Loucy (cell line): ENCODE results near the gene NFKBIZ.
"Not testable (repeated sequence)": the region's sequence is repeated elsewhere in the genome, so short reads cannot be mapped to it uniquely, and the experiment has no call there.

Experiments
- H2AFZ ChIP-seq: fragments of 200-600 bp; sonication (generic); 2 replicates; pipeline ENCODE4 v1.6.0; 2016; ENCODE audit warnings: antibody characterized with exemption, mild to moderate bottlenecking, low read length, moderate library complexity
- H3F3A ChIP-seq: fragments of 200-600 bp; 2 replicates; pipeline ENCODE4 v1.6.0; 2016; ENCODE audit warnings: antibody characterized with exemption, low read depth, mild to moderate bottlenecking
- H3K27me3 ChIP-seq: fragments of 200-600 bp; sonication (generic); 2 replicates; pipeline ENCODE4 v1.6.1; 2014; ENCODE audit warnings: low read length, mild to moderate bottlenecking; ENCODE audit not compliant: insufficient read depth, poor library complexity, severe bottlenecking
- H3K36me3 ChIP-seq: fragments of 200-600 bp; sonication (generic); 2 replicates; pipeline ENCODE4 v1.6.1; 2016; ENCODE audit warnings: low read length; ENCODE audit not compliant: insufficient read depth
- H3K4me1 ChIP-seq: fragments of 200-600 bp; sonication (generic); 2 replicates; pipeline ENCODE4 v1.5.1; 2014; ENCODE audit warnings: low read length, mild to moderate bottlenecking; ENCODE audit not compliant: insufficient read depth, poor library complexity, severe bottlenecking
- H3K4me2 ChIP-seq: fragments of 200-600 bp; sonication (generic); 2 replicates; pipeline ENCODE4 v1.6.0; 2014; ENCODE audit warnings: antibody characterized with exemption, low read length, low read depth, mild to moderate bottlenecking; ENCODE audit not compliant: poor library complexity, severe bottlenecking
- H3K4me3 ChIP-seq: fragments of 200-600 bp; sonication (generic); 2 replicates; pipeline ENCODE4 v1.5.1; 2014; ENCODE audit warnings: low read length, mild to moderate bottlenecking, mixed read lengths; ENCODE audit not compliant: poor library complexity, severe bottlenecking
- H3K79me2 ChIP-seq: fragments of 200-600 bp; sonication (generic); 2 replicates; pipeline ENCODE4 v1.6.1; 2014; ENCODE audit warnings: low read length; ENCODE audit not compliant: insufficient read depth
- H3K9ac ChIP-seq: fragments of 200-600 bp; sonication (generic); 2 replicates; pipeline ENCODE4 v1.6.0; 2014; ENCODE audit warnings: mild to moderate bottlenecking, low read depth, low read length, moderate library complexity; ENCODE audit not compliant: poor library complexity, severe bottlenecking
- H3K9me2 ChIP-seq: fragments of 200-600 bp; sonication (generic); replicated peaks from 2 replicates; pipeline ENCODE4 v1.6.1; 2016; ENCODE audit warnings: low read depth, low read length, mixed read lengths
- H3K9me3 ChIP-seq: fragments of 200-600 bp; sonication (generic); 2 replicates; pipeline ENCODE4 v1.6.1; 2014; ENCODE audit warnings: mild to moderate bottlenecking, antibody characterized with exemption, low read length, low read depth; ENCODE audit not compliant: insufficient read depth
- H4K20me1 ChIP-seq: fragments of 200-600 bp; sonication (generic); 2 replicates; pipeline ENCODE4 v1.6.0; 2014; ENCODE audit warnings: antibody characterized with exemption, low read length, mild to moderate bottlenecking; ENCODE audit not compliant: insufficient read depth, poor library complexity, severe bottlenecking
- EZH2phosphoT487 ChIP-seq: fragments of 200-600 bp; IDR thresholded peaks from 2 replicates; pipeline ENCODE4 v1.6.1; 2018; ENCODE audit warnings: antibody characterized with exemption, mild to moderate bottlenecking, moderate library complexity, borderline replicate concordance
- TF ChIP-seq, protein P1 (sequence below): fragments of 200-600 bp; sonication (generic); conservative IDR thresholded peaks from 2 replicates; pipeline ENCODE4 v1.5.1; 2014; ENCODE audit warnings: mild to moderate bottlenecking, antibody characterized with exemption, low read length

Gene NFKBIZ

DNA sequence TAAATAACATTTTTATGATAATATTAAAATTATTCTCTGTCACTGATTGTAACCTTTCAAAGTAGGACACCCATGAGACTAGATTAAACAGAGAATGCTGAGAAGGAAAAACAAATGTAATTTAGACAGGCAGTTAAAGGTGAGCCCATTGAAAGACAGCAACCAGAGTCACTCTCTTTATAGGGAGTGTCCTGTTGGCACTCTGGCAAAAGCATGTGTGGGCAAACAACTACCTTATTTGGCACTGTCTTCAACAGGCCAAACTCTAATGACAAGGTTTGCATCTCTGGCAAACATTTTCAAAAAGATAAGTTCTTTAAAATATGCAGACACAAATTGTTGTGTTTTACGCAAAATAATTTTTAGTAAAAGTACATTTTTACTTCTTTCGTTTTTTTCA lies 29.8 kb downstream of the NFKBIZ start:
- Histone ChIP-seq H3K4me1 (peaks cover 9% of the 10 kb centered on the region), H3K4me2 (no peak overlapping the region), H3K79me2 (no peaks in the 10 kb centered on the region), H3F3A (no peaks in the 10 kb centered on the region), H3K27me3 (no peaks in the 10 kb centered on the region), H4K20me1 (no peaks in the 10 kb centered on the region), H3K36me3 (no peaks in the 10 kb centered on the region), H2AFZ (no peak overlapping the region), H3K9ac (no peak overlapping the region), H3K9me3 (no peaks in the 10 kb centered on the region), H3K4me3 (no peak overlapping the region), H3K9me2 (no peaks in the 10 kb centered on the region)
- TF ChIP-seq, protein P1, sequence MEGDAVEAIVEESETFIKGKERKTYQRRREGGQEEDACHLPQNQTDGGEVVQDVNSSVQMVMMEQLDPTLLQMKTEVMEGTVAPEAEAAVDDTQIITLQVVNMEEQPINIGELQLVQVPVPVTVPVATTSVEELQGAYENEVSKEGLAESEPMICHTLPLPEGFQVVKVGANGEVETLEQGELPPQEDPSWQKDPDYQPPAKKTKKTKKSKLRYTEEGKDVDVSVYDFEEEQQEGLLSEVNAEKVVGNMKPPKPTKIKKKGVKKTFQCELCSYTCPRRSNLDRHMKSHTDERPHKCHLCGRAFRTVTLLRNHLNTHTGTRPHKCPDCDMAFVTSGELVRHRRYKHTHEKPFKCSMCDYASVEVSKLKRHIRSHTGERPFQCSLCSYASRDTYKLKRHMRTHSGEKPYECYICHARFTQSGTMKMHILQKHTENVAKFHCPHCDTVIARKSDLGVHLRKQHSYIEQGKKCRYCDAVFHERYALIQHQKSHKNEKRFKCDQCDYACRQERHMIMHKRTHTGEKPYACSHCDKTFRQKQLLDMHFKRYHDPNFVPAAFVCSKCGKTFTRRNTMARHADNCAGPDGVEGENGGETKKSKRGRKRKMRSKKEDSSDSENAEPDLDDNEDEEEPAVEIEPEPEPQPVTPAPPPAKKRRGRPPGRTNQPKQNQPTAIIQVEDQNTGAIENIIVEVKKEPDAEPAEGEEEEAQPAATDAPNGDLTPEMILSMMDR = no peak
- TF ChIP-seq EZH2phosphoT487 = no peak

DNA sequence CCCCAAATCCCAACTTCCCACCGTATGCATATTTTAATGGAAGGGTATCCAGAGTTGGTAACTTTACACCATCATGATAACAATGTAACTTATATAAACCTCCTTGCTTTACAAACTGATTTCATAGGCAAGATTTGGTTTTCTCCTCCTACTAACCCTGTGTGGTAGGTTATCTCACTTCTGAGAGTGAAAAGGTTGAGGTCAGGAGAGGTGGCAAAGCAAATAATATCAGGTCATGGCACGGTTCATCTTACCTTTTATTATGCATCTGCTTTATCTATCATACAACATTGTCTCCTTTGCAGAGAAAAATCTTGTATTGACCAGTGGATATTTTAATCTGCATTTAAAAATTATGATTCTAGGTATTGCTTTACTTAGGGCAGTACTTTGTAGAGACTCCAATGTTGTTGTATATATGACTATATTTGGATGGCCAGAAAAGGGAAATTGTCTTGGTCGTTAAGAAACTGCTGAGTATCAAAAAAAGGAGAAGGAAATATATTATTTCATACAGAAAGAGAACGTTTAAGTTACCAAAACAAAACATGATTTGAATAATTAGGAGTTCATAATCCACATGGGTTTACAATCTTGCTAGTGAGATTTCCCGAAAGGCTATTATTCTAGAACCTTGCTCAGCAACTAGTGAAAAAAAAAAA lies 30.4 kb downstream of the NFKBIZ start:
- H3K9me3 ChIP-seq = no peaks in the 10 kb centered on the region
- no peaks in the 10 kb centered on the region for H3F3A ChIP-seq
- no peaks in the 10 kb centered on the region for H3K9me2 ChIP-seq
- peaks cover 9% of the 10 kb centered on the region for H3K4me1 ChIP-seq
- no peak for TF ChIP-seq EZH2phosphoT487
- TF ChIP-seq, protein P1 = no peak
- no peaks in the 10 kb centered on the region for H3K27me3 ChIP-seq
- H3K79me2 ChIP-seq = no peaks in the 10 kb centered on the region
- H3K4me2 ChIP-seq = no peak overlapping the region
- H3K4me3 ChIP-seq = no peak overlapping the region
- H4K20me1 ChIP-seq = no peaks in the 10 kb centered on the region
- H3K36me3 ChIP-seq = no peaks in the 10 kb centered on the region
- H2AFZ ChIP-seq = no peak overlapping the region
- H3K9ac ChIP-seq = no peak overlapping the region

DNA sequence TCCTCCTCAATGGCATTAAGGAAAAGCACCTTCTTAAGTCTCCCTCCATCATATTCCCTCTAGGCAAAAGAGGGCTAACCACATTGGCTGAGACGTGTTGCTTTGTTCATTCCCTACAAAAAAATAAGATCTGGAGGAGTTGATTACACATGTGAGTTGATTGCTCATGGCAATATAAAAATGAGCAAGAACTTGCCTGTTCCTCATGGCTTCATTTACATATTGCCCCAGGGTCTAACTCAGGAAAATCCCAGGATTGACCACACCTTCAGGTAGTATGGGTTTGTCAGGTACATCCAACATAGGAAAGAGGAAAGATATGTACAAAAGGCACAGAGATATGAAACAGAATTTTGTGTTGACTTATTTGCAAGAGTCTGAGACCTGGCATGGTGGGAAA lies 35.5 kb downstream of the NFKBIZ start:
- Histone ChIP-seq H3K4me1 (peaks cover 23% of the 10 kb centered on the region), H4K20me1 (no peaks in the 10 kb centered on the region), H3K79me2 (no peaks in the 10 kb centered on the region), H3K9me3 (no peaks in the 10 kb centered on the region), H3K9me2 (no peaks in the 10 kb centered on the region), H3K36me3 (no peaks in the 10 kb centered on the region), H3K4me3 (no peak overlapping the region), H3F3A (peaks cover 4% of the 10 kb centered on the region; the same call in 1 of the 2 replicates), H3K9ac (no peak overlapping the region), H3K4me2 (no peak overlapping the region), H3K27me3 (no peaks in the 10 kb centered on the region), H2AFZ (no peak overlapping the region)
- no peak for TF ChIP-seq EZH2phosphoT487
- TF ChIP-seq, protein P1 = no peak

DNA sequence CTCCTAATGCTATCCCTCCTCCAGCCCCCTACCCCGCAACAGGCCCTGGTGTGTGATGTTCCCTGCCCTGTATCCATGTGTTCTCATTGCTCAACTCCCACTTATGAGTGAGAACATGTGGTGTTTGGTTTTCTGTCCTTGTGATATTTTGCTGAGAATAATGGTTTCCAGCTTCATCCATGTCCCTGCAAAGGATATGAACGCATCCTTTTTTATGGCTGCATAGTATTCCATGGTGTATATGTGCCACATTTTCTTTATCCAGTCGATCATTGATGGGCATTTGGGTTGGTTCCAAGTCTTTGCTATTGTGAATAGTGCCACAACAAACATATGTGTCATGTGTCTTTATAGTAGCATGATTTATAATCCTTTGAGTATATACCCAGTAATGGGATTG lies 36.3 kb downstream of the NFKBIZ start:
- H3K9me2 ChIP-seq, H3F3A ChIP-seq, H4K20me1 ChIP-seq, H3K9ac ChIP-seq, H3K4me2 ChIP-seq, H3K9me3 ChIP-seq, H3K27me3 ChIP-seq, H3K79me2 ChIP-seq, H2AFZ ChIP-seq, H3K36me3 ChIP-seq, H3K4me3 ChIP-seq: not testable (repeated sequence)
- peaks cover 26% of the 10 kb centered on the region for H3K4me1 ChIP-seq
